ENCODE results near the gene AARS2.

The AARS2 gene

GRCh38 chr6:44273617-44274016, 39.5 kb downstream of the AARS2 start:
- DNase-seq: no peak

- no peak for DNase-seq
Measured at GRCh38 chr6:44272999-44273566, 40.1 kb downstream of the AARS2 start.

GRCh38 chr6:44272529-44272928, 40.6 kb downstream of the AARS2 start:
- DNase-seq: no peak

GRCh38 chr6:44271914-44272313, 41.2 kb downstream of the AARS2 start:
- no peak for DNase-seq

- no peak for DNase-seq
Measured at GRCh38 chr6:44271406-44271723, 41.8 kb downstream of the AARS2 start.

GRCh38 chr6:44270526-44271405, 42.4 kb downstream of the AARS2 start:
- DNase-seq: no peak

GRCh38 chr6:44269921-44270525, 43.1 kb downstream of the AARS2 start, which contains the start of gene TMEM151B:
TMEM151B (plus strand) TSS chr6:44270450; CDS start chr6:44270743, 293 bp downstream.
- no peak for DNase-seq

- DNase-seq: no peak
Measured at GRCh38 chr6:44269178-44269920, 43.8 kb downstream of the AARS2 start.

GRCh38 chr6:44268095-44268628, 45.0 kb downstream of the AARS2 start:
- DNase-seq: no peak

- no peak for DNase-seq
Measured at GRCh38 chr6:44267252-44267651, 45.9 kb downstream of the AARS2 start.

GRCh38 chr6:44266347-44266746, 46.8 kb downstream of the AARS2 start:
- DNase-seq: no peak

GRCh38 chr6:44265722-44266233, 47.4 kb downstream of the AARS2 start:
- no peak for DNase-seq

- peak; percentile 94 for DNase-seq
Measured at GRCh38 chr6:44265007-44265721, 48.0 kb downstream of the AARS2 start, which contains the start of gene NFKBIE. NFKBIE (minus strand) TSS chr6:44265551; CDS start chr6:44265346, 205 bp downstream.

- no peak for DNase-seq
Measured at GRCh38 chr6:44264154-44265006, 48.8 kb downstream of the AARS2 start.

- DNase-seq: peak; percentile 71
Measured at GRCh38 chr6:44263354-44264100, 49.6 kb downstream of the AARS2 start.

- no peak for DNase-seq
Measured at GRCh38 chr6:44262467-44263353, 50.4 kb downstream of the AARS2 start.

- DNase-seq: no peak
Measured at GRCh38 chr6:44261581-44261980, 51.6 kb downstream of the AARS2 start.

- DNase-seq: no peak
Measured at GRCh38 chr6:44260451-44261297, 52.5 kb downstream of the AARS2 start.
